H9 (cell line): ENCODE data around the gene IL6ST. TPM values are rescaled to one million over a fixed set of nuclear protein-coding genes. Genes with fewer than 3 reads are reported as not detected.
"Not testable (repeated sequence)": the region's sequence is repeated elsewhere in the genome, so short reads cannot be mapped to it uniquely, and the experiment has no call there.

ENCODE experiments used
- DNase-seq: peaks from one replicate; pipeline ENCODE4 v3.0.0-alpha.2; 2017
- H2AFZ ChIP-seq: one replicate; pipeline ENCODE4 v1.6.1; 2013; ENCODE audit warnings: mild to moderate bottlenecking, low read length, control low read depth, moderate library complexity
- H2AK5ac ChIP-seq: 2 replicates; pipeline ENCODE4 v1.6.1; 2013; ENCODE audit warnings: low read length, control low read depth, mixed read lengths; ENCODE audit not compliant: insufficient read length
- H2BK120ac ChIP-seq: one replicate; pipeline ENCODE4 v1.6.1; 2013; ENCODE audit warnings: low read depth, mild to moderate bottlenecking, low read length, control low read depth, inconsistent platforms; ENCODE audit not compliant: poor library complexity, severe bottlenecking
- H2BK12ac ChIP-seq: 2 replicates; pipeline ENCODE4 v1.6.1; 2013; ENCODE audit warnings: low read length, control low read depth, mixed read lengths, low read depth; ENCODE audit not compliant: insufficient read length
- H2BK15ac ChIP-seq: 2 replicates; pipeline ENCODE4 v1.6.1; 2013; ENCODE audit warnings: low read depth, low read length, control low read depth
- H2BK20ac ChIP-seq: one replicate; pipeline ENCODE4 v1.6.1; 2013; ENCODE audit warnings: low read depth, mild to moderate bottlenecking, low read length, control low read depth, inconsistent platforms; ENCODE audit not compliant: poor library complexity, severe bottlenecking
- H2BK5ac ChIP-seq: 2 replicates; pipeline ENCODE4 v1.6.1; 2013; ENCODE audit warnings: low read length, control low read depth, mixed read lengths; ENCODE audit not compliant: insufficient read length
- H3K14ac ChIP-seq: 2 replicates; pipeline ENCODE4 v1.6.1; 2013; ENCODE audit warnings: low read length, control low read depth; ENCODE audit not compliant: insufficient read depth
- H3K18ac ChIP-seq: 2 replicates; pipeline ENCODE4 v1.6.1; 2013; ENCODE audit warnings: low read depth, mild to moderate bottlenecking, mixed read lengths, low read length, control low read depth; ENCODE audit not compliant: insufficient read length
- H3K23ac ChIP-seq: 2 replicates; pipeline ENCODE4 v1.6.1; 2013; ENCODE audit warnings: low read length, control low read depth, mixed read lengths, low read depth; ENCODE audit not compliant: insufficient read length
- H3K23me2 ChIP-seq: 2 replicates; pipeline ENCODE4 v1.6.1; 2013; ENCODE audit warnings: low read depth, mild to moderate bottlenecking, mixed read lengths, low read length, control low read depth; ENCODE audit not compliant: insufficient read length, poor library complexity, severe bottlenecking
- H3K27ac ChIP-seq: 2 replicates; pipeline ENCODE4 v1.5.1; 2013; ENCODE audit warnings: low read length, control low read depth, mixed read lengths, low read depth; ENCODE audit not compliant: insufficient read length
- H3K27me3 ChIP-seq: 2 replicates; pipeline ENCODE4 v1.6.1; 2013; ENCODE audit warnings: low read length, control low read depth, inconsistent platforms; ENCODE audit not compliant: insufficient read depth
- H3K4ac ChIP-seq: 2 replicates; pipeline ENCODE4 v1.6.1; 2013; ENCODE audit warnings: low read depth, mild to moderate bottlenecking, control low read depth, inconsistent platforms, low read length, moderate library complexity
- H3K4me1 ChIP-seq: 2 replicates; pipeline ENCODE4 v1.6.1; 2013; ENCODE audit warnings: low read length, control low read depth, inconsistent platforms; ENCODE audit not compliant: insufficient read depth
- H3K4me2 ChIP-seq: 2 replicates; pipeline ENCODE4 v1.6.1; 2013; ENCODE audit warnings: low read length, control low read depth, mixed read lengths; ENCODE audit not compliant: insufficient read length, insufficient read depth
- H3K56ac ChIP-seq: 2 replicates; pipeline ENCODE4 v1.6.1; 2013; ENCODE audit warnings: low read depth, mild to moderate bottlenecking, mixed read lengths, low read length, control low read depth; ENCODE audit not compliant: insufficient read length
- H3K79me1 ChIP-seq: 2 replicates; pipeline ENCODE4 v1.6.1; 2013; ENCODE audit warnings: low read depth, mild to moderate bottlenecking, moderate library complexity, low read length, control low read depth, inconsistent platforms; ENCODE audit not compliant: insufficient read depth, poor library complexity, severe bottlenecking
- H3K79me2 ChIP-seq: 2 replicates; pipeline ENCODE4 v1.6.1; 2013; ENCODE audit warnings: low read length, control low read depth, inconsistent platforms; ENCODE audit not compliant: insufficient read depth
- H3K9ac ChIP-seq: 2 replicates; pipeline ENCODE4 v1.6.1; 2013; ENCODE audit warnings: low read length, control low read depth, mixed read lengths; ENCODE audit not compliant: insufficient read length; ENCODE audit errors: extremely low read depth
- H3K9me3 ChIP-seq: one replicate; pipeline ENCODE4 v1.6.1; 2013; ENCODE audit warnings: low read depth, low read length, inconsistent platforms; ENCODE audit not compliant: control insufficient read depth
- H3T11ph ChIP-seq: one replicate; pipeline ENCODE4 v1.6.1; 2013; ENCODE audit warnings: mild to moderate bottlenecking, low read length, control low read depth, inconsistent platforms
- H4K20me1 ChIP-seq: one replicate; pipeline ENCODE4 v1.6.1; 2013; ENCODE audit not compliant: control insufficient read depth, insufficient read length, insufficient read depth
- H4K5ac ChIP-seq: 2 replicates; pipeline ENCODE4 v1.6.1; 2013; ENCODE audit warnings: low read depth, mild to moderate bottlenecking, mixed read lengths, low read length, control low read depth; ENCODE audit not compliant: insufficient read length
- H4K8ac ChIP-seq: replicated peaks from 2 replicates; pipeline ENCODE4 v1.6.1; 2013; ENCODE audit warnings: low read length, control low read depth, mixed read lengths, low read depth; ENCODE audit not compliant: insufficient read length
- H4K91ac ChIP-seq: 2 replicates; pipeline ENCODE4 v1.6.1; 2013; ENCODE audit warnings: low read depth, mild to moderate bottlenecking, moderate library complexity, mixed read lengths, low read length, control low read depth; ENCODE audit not compliant: insufficient read length
- H3K27ac Mint-ChIP-seq, 3 experiments: 2 replicates in 2 of 3; 3 replicates in 1 of 3; pipeline ENCODE4 v1.8.0; 2020 to 2021; ENCODE audit warnings: mixed read lengths in 3 of 3, mild to moderate bottlenecking in 1 of 3, moderate library complexity in 1 of 3
- H3K27me3 Mint-ChIP-seq: 2 replicates; pipeline ENCODE4 v1.8.0; 2021; ENCODE audit warnings: low read depth, mild to moderate bottlenecking, moderate library complexity, mixed read lengths
- H3K36me3 Mint-ChIP-seq, 3 experiments: 2 replicates in 2 of 3; 3 replicates in 1 of 3; pipeline ENCODE4 v1.8.0; 2020 to 2021; ENCODE audit warnings: low read depth in 3 of 3, mixed read lengths in 3 of 3; ENCODE audit not compliant: insufficient read depth in 1 of 3
- H3K4me1 Mint-ChIP-seq, 2 experiments: 2 replicates each; pipeline ENCODE4 v1.8.0; 2020; ENCODE audit warnings: mixed read lengths in 2 of 2
- H3K4me3 Mint-ChIP-seq, 2 experiments: 2 replicates in 1 of 2; 3 replicates in 1 of 2; pipeline ENCODE4 v1.8.0; 2020 to 2021; ENCODE audit warnings: mild to moderate bottlenecking in 2 of 2, mixed read lengths in 2 of 2, moderate library complexity in 1 of 2
- H3K9me3 Mint-ChIP-seq, 2 experiments: 2 replicates in 1 of 2; 3 replicates in 1 of 2; pipeline ENCODE4 v1.8.0; 2020; ENCODE audit warnings: mild to moderate bottlenecking in 2 of 2, mixed read lengths in 2 of 2, moderate library complexity in 1 of 2
- WGBS: extraction: QIAGEN DNeasy Blood & Tissue Kit; methylation state at CpG from one replicate; pipeline ENCODE4 v1.1.7; 2013; ENCODE audit warnings: missing lambda C conversion rate, low lambda C conversion rate, mixed read lengths; ENCODE audit not compliant: insufficient read length; ENCODE audit errors: extremely low coverage; 5-methylcytosine and 5-hydroxymethylcytosine counted together
- total RNA-seq: library from RNA; stranded (reverse); gene quantifications from 2 replicates; pipeline ENCODE4 v1.2.1, GENCODE V29; 2021
- TF ChIP-seq, protein P1 (sequence below): fragments of 200-600 bp; sonication (generic); conservative IDR thresholded peaks from 3 replicates; pipeline ENCODE4 v1.8.0; 2021; ENCODE audit warnings: antibody characterized with exemption, mild to moderate bottlenecking

Gene IL6ST
- total RNA-seq, 1 experiment from 2014 or later, result 11.1 TPM

DNA sequence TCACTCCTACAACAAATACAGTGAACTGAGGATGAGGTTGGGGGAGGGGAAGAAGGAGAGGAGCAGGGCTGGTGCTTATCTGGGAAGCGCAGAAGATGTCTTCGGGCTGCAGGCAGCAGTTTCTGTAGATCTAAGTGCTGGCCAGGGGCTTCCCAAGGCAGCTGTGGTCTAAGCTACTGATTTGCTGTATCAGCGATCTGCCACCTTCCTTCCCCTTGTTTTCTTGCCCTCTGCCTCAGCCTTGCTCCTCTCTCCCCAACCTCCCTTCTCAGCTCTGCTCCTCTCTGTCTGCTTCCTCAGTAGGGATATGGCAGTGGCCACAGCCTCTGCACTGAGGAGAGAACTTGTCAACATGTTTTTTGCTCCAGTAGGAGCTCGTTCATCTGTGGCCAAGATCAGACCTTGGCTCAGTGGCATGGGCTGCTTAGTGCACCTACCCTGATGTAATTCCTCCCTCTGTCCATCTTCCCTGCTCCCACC, 42.8 kb upstream of the IL6ST start:
- no peaks in the 10 kb centered on the region for H3K27me3 Mint-ChIP-seq
- Histone ChIP-seq H2BK20ac (no peak overlapping the region), H3K23ac (no peak overlapping the region), H3K79me2 (no peaks in the 10 kb centered on the region), H3K27me3 (no peaks in the 10 kb centered on the region), H4K20me1 (no peaks in the 10 kb centered on the region), H2BK5ac (no peak overlapping the region), H3K9ac (no peak overlapping the region), H2BK12ac (no peak overlapping the region), H3K4ac (no peak overlapping the region), H3K4me2 (no peak overlapping the region), H2BK15ac (no peak overlapping the region), H3K56ac (no peak overlapping the region), H3K18ac (no peak overlapping the region), H3K14ac (no peak overlapping the region), H2AK5ac (no peak overlapping the region), H3K79me1 (no peaks in the 10 kb centered on the region), H4K8ac (no peak overlapping the region), H3K23me2 (no peaks in the 10 kb centered on the region), H3K27ac (no peak overlapping the region), H3T11ph (no peak overlapping the region), H4K91ac (no peak overlapping the region), H3K4me1 (no peaks in the 10 kb centered on the region), H2BK120ac (no peak overlapping the region), H2AFZ (no peak overlapping the region), H4K5ac (no peak overlapping the region), H3K9me3 (no peaks in the 10 kb centered on the region)
- WGBS, result no CpG with 5 or more reads among the region's 4 CpGs
- peaks cover 7 to 8% of the 10 kb centered on the region in 2 experiments for H3K9me3 Mint-ChIP-seq
- H3K36me3 Mint-ChIP-seq, result peaks cover 2 to 6% (median 2%) of the 10 kb centered on the region in 3 experiments; a peak in 6 of 7 replicates
- no peak overlapping the region for H3K4me3 Mint-ChIP-seq
- H3K4me1 Mint-ChIP-seq, result peaks cover 0 to 2% of the 10 kb centered on the region in 2 experiments; a peak in 3 of 4 replicates
- peak overlapping the region in 1 of 3 experiments; percentile 4; a peak in 1 of 7 replicates for H3K27ac Mint-ChIP-seq
- DNase-seq, result no peak
- TF ChIP-seq, protein P1, sequence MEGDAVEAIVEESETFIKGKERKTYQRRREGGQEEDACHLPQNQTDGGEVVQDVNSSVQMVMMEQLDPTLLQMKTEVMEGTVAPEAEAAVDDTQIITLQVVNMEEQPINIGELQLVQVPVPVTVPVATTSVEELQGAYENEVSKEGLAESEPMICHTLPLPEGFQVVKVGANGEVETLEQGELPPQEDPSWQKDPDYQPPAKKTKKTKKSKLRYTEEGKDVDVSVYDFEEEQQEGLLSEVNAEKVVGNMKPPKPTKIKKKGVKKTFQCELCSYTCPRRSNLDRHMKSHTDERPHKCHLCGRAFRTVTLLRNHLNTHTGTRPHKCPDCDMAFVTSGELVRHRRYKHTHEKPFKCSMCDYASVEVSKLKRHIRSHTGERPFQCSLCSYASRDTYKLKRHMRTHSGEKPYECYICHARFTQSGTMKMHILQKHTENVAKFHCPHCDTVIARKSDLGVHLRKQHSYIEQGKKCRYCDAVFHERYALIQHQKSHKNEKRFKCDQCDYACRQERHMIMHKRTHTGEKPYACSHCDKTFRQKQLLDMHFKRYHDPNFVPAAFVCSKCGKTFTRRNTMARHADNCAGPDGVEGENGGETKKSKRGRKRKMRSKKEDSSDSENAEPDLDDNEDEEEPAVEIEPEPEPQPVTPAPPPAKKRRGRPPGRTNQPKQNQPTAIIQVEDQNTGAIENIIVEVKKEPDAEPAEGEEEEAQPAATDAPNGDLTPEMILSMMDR, result no peak

DNA sequence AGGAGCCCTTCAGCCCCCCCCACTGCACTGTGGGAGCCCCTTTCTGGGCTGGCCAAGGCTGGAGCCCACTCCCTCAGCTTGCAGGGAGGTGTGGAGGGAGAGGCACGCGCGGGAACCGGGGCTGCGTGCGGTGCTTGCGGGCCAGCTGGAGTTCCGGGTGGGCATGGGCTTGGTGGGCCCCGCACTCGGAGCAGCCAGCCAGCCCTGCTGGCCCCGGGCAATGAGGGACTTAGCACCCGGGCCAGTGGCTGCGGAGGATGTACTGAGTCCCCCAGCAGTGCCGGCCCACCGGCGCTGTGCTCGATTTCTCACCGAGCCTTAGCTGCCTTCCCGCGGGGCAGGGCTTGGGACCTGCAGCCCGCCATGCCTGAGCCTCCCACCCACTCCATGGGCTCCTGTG, 40.6 kb upstream of the IL6ST start:
- H3K56ac ChIP-seq, H2AK5ac ChIP-seq, H3K79me1 ChIP-seq, H3K27me3 Mint-ChIP-seq, H4K20me1 ChIP-seq, H3K4me1 ChIP-seq, H3K4me2 ChIP-seq, H3K23me2 ChIP-seq, H3K27ac Mint-ChIP-seq, H2BK120ac ChIP-seq, H4K91ac ChIP-seq, H2BK15ac ChIP-seq, H2AFZ ChIP-seq, H3T11ph ChIP-seq, H3K36me3 Mint-ChIP-seq, H3K18ac ChIP-seq, H3K27me3 ChIP-seq, H3K9ac ChIP-seq, H3K79me2 ChIP-seq, H3K4me3 Mint-ChIP-seq, H2BK12ac ChIP-seq, H3K23ac ChIP-seq, DNase-seq, H2BK5ac ChIP-seq, H3K27ac ChIP-seq, H2BK20ac ChIP-seq, H3K4me1 Mint-ChIP-seq, H3K4ac ChIP-seq, H3K9me3 Mint-ChIP-seq, H4K8ac ChIP-seq, H3K9me3 ChIP-seq, H3K14ac ChIP-seq, H4K5ac ChIP-seq: not testable (repeated sequence)
- WGBS, result no CpG with 5 or more reads among the region's 21 CpGs
